Loucy (cell line): Measurements from ENCODE around the gene STX8.

Source experiments
- H2AFZ ChIP-seq: fragments of 200-600 bp; sonication (generic); 2 replicates; pipeline ENCODE4 v1.6.0; 2016; ENCODE audit warnings: antibody characterized with exemption, mild to moderate bottlenecking, low read length, moderate library complexity
- H3F3A ChIP-seq: fragments of 200-600 bp; 2 replicates; pipeline ENCODE4 v1.6.0; 2016; ENCODE audit warnings: antibody characterized with exemption, low read depth, mild to moderate bottlenecking
- H3K27me3 ChIP-seq: fragments of 200-600 bp; sonication (generic); 2 replicates; pipeline ENCODE4 v1.6.1; 2014; ENCODE audit warnings: low read length, mild to moderate bottlenecking; ENCODE audit not compliant: insufficient read depth, poor library complexity, severe bottlenecking
- H3K36me3 ChIP-seq: fragments of 200-600 bp; sonication (generic); 2 replicates; pipeline ENCODE4 v1.6.1; 2016; ENCODE audit warnings: low read length; ENCODE audit not compliant: insufficient read depth
- H3K4me1 ChIP-seq: fragments of 200-600 bp; sonication (generic); 2 replicates; pipeline ENCODE4 v1.5.1; 2014; ENCODE audit warnings: low read length, mild to moderate bottlenecking; ENCODE audit not compliant: insufficient read depth, poor library complexity, severe bottlenecking
- H3K4me2 ChIP-seq: fragments of 200-600 bp; sonication (generic); 2 replicates; pipeline ENCODE4 v1.6.0; 2014; ENCODE audit warnings: antibody characterized with exemption, low read length, low read depth, mild to moderate bottlenecking; ENCODE audit not compliant: poor library complexity, severe bottlenecking
- H3K4me3 ChIP-seq: fragments of 200-600 bp; sonication (generic); 2 replicates; pipeline ENCODE4 v1.5.1; 2014; ENCODE audit warnings: low read length, mild to moderate bottlenecking, mixed read lengths; ENCODE audit not compliant: poor library complexity, severe bottlenecking
- H3K79me2 ChIP-seq: fragments of 200-600 bp; sonication (generic); 2 replicates; pipeline ENCODE4 v1.6.1; 2014; ENCODE audit warnings: low read length; ENCODE audit not compliant: insufficient read depth
- H3K9ac ChIP-seq: fragments of 200-600 bp; sonication (generic); 2 replicates; pipeline ENCODE4 v1.6.0; 2014; ENCODE audit warnings: mild to moderate bottlenecking, low read depth, low read length, moderate library complexity; ENCODE audit not compliant: poor library complexity, severe bottlenecking
- H3K9me2 ChIP-seq: fragments of 200-600 bp; sonication (generic); replicated peaks from 2 replicates; pipeline ENCODE4 v1.6.1; 2016; ENCODE audit warnings: low read depth, low read length, mixed read lengths
- H3K9me3 ChIP-seq: fragments of 200-600 bp; sonication (generic); 2 replicates; pipeline ENCODE4 v1.6.1; 2014; ENCODE audit warnings: mild to moderate bottlenecking, antibody characterized with exemption, low read length, low read depth; ENCODE audit not compliant: insufficient read depth
- H4K20me1 ChIP-seq: fragments of 200-600 bp; sonication (generic); 2 replicates; pipeline ENCODE4 v1.6.0; 2014; ENCODE audit warnings: antibody characterized with exemption, low read length, mild to moderate bottlenecking; ENCODE audit not compliant: insufficient read depth, poor library complexity, severe bottlenecking
- EZH2phosphoT487 ChIP-seq: fragments of 200-600 bp; IDR thresholded peaks from 2 replicates; pipeline ENCODE4 v1.6.1; 2018; ENCODE audit warnings: antibody characterized with exemption, mild to moderate bottlenecking, moderate library complexity, borderline replicate concordance
- TF ChIP-seq, protein P1 (sequence below): fragments of 200-600 bp; sonication (generic); conservative IDR thresholded peaks from 2 replicates; pipeline ENCODE4 v1.5.1; 2014; ENCODE audit warnings: mild to moderate bottlenecking, antibody characterized with exemption, low read length

The STX8 gene

DNA sequence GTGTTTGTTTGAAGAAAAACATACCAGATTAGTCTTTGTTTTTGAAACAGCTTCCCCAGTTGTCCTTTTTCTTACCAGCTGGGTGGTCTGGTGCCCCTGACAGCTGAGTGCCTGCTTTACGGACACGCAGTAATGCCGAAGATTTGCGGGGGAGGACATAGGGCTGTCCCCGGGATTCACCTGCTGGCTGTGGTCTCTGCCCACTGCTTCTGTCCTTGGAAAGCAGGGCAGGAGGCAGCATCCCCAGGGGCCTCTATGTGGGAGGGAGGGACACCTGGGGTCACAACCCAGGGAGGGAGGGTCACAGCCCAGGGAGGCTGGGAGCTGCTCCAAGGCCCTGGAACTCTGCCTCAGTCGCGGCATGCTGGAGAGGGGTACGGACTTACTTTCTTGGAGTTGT lies 332.6 kb downstream of the STX8 start:
- no peaks in the 10 kb centered on the region for H3F3A ChIP-seq
- no peaks in the 10 kb centered on the region for H3K27me3 ChIP-seq
- H3K9me2 ChIP-seq: no peaks in the 10 kb centered on the region
- no peak overlapping the region for H2AFZ ChIP-seq
- H3K4me1 ChIP-seq: no peaks in the 10 kb centered on the region
- no peak overlapping the region for H3K4me2 ChIP-seq
- H3K79me2 ChIP-seq: no peaks in the 10 kb centered on the region
- no peaks in the 10 kb centered on the region for H3K9me3 ChIP-seq
- TF ChIP-seq, protein P1, sequence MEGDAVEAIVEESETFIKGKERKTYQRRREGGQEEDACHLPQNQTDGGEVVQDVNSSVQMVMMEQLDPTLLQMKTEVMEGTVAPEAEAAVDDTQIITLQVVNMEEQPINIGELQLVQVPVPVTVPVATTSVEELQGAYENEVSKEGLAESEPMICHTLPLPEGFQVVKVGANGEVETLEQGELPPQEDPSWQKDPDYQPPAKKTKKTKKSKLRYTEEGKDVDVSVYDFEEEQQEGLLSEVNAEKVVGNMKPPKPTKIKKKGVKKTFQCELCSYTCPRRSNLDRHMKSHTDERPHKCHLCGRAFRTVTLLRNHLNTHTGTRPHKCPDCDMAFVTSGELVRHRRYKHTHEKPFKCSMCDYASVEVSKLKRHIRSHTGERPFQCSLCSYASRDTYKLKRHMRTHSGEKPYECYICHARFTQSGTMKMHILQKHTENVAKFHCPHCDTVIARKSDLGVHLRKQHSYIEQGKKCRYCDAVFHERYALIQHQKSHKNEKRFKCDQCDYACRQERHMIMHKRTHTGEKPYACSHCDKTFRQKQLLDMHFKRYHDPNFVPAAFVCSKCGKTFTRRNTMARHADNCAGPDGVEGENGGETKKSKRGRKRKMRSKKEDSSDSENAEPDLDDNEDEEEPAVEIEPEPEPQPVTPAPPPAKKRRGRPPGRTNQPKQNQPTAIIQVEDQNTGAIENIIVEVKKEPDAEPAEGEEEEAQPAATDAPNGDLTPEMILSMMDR: no peak
- no peak for TF ChIP-seq EZH2phosphoT487
- no peak overlapping the region for H3K4me3 ChIP-seq
- no peaks in the 10 kb centered on the region for H4K20me1 ChIP-seq
- H3K36me3 ChIP-seq: no peaks in the 10 kb centered on the region
- no peak overlapping the region for H3K9ac ChIP-seq

DNA sequence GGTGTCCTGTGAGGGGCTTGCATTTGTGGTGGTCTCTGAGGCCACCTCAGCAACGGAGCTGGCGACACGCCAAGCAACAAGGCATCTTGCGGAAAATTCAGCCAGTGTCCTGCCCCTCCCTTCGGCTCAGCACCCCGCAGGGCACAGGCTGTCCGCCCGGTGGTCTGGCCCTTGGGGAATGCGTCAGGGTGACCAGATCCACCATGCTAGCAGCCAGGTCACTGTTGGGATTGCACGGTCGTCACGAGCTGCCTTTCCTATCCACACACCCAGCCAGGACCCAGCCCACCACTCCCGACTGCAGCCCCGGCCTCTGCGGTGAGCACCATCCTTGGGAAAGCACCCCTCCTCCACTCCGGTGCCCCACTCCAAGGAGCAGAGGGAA lies 333.1 kb downstream of the STX8 start:
- Histone ChIP-seq H3K9me3 (no peaks in the 10 kb centered on the region), H3K9me2 (no peaks in the 10 kb centered on the region), H3K27me3 (no peaks in the 10 kb centered on the region), H3K4me2 (no peak overlapping the region), H2AFZ (no peak overlapping the region), H3K4me1 (no peaks in the 10 kb centered on the region), H3K36me3 (no peaks in the 10 kb centered on the region), H4K20me1 (no peaks in the 10 kb centered on the region), H3K9ac (no peak overlapping the region), H3F3A (no peaks in the 10 kb centered on the region), H3K79me2 (no peaks in the 10 kb centered on the region), H3K4me3 (no peak overlapping the region)
- no peak for TF ChIP-seq EZH2phosphoT487
- TF ChIP-seq, protein P1: no peak

DNA sequence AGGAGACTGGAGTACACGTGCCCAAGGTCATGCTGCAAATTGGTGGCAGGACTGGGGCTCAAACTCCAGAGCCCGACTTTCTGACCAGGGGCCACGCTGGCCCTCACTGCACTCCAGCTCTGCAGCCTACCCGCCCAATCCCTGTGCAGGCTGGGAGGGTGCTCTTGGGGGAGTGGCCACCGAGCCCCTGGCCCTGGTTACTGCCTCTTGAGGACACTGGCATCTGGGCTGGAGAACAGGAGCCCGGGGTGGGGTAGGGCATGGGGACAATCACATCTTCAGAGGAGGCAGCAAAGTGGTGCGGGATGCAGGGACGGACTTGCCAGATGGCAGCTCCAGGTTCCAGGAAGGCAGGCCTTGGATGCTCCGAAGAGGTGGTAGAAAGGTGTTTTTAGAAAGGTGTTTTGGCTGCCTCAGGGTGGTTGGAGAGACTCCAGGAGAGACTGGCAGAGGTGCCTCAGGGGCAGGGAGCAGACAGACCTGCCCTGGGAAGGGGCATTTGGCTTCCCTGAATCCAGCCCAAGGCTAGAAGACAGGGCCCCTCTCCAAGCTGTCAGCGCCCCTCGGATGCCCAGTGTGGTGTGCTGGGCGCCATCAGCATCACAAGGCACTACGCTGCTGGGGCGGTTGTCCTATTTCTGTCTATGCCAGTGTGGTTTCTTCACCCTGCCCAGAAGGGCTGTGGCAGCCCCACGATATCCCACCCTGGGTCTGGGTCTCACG lies 333.7 kb downstream of the STX8 start:
- H3K4me2 ChIP-seq: no peak overlapping the region

More for the DNA sequence above, 333.7 kb downstream of the STX8 start:
- Histone ChIP-seq H3K9ac (no peak overlapping the region), H3K9me2 (no peaks in the 10 kb centered on the region), H3K36me3 (no peaks in the 10 kb centered on the region), H3K9me3 (no peaks in the 10 kb centered on the region), H3K27me3 (no peaks in the 10 kb centered on the region), H2AFZ (no peak overlapping the region), H3K4me3 (no peak overlapping the region), H3F3A (no peaks in the 10 kb centered on the region), H3K79me2 (no peaks in the 10 kb centered on the region), H3K4me1 (no peaks in the 10 kb centered on the region), H4K20me1 (no peaks in the 10 kb centered on the region)
- TF ChIP-seq, protein P1: no peak
- TF ChIP-seq EZH2phosphoT487: no peak
